NCI-H1436 (cell line): ENCODE results near the gene TSPO.

Experiments
- DNase-seq: peaks from one replicate; lab custom pipeline; 2025; lab: John Stamatoyannopoulos, UW

TSPO gene

GRCh38 chr22:43159484-43160178 is 8.3 kb downstream of the TSPO start:
- DNase-seq: no peak

- no peak for DNase-seq
These were observed 9.3 kb downstream of the TSPO start for GRCh38 chr22:43160497-43161126.

- no peak for DNase-seq
These were observed 11.2 kb downstream of the TSPO start for GRCh38 chr22:43162412-43163150.

- no peak for DNase-seq
These were observed 12.0 kb downstream of the TSPO start for GRCh38 chr22:43163241-43163795.

GRCh38 chr22:43164636-43165035 is 13.3 kb downstream of the TSPO start:
- no peak for DNase-seq

GRCh38 chr22:43166132-43166930 is 15.0 kb downstream of the TSPO start:
- no peak for DNase-seq

- no peak for DNase-seq
These were observed 15.7 kb downstream of the TSPO start for GRCh38 chr22:43167001-43167589.

- no peak for DNase-seq
These were observed 17.3 kb downstream of the TSPO start for GRCh38 chr22:43168471-43169309.

- no peak for DNase-seq
These were observed 18.2 kb downstream of the TSPO start for GRCh38 chr22:43169310-43170130.

- no peak for DNase-seq
These were observed 18.7 kb downstream of the TSPO start for GRCh38 chr22:43170131-43170480.

GRCh38 chr22:43171019-43171491 is 19.7 kb downstream of the TSPO start:
- DNase-seq: no peak

- DNase-seq: no peak
These were observed 20.2 kb downstream of the TSPO start for GRCh38 chr22:43171607-43172006.

- DNase-seq: no peak
These were observed 20.8 kb downstream of the TSPO start for GRCh38 chr22:43172191-43172590.

- DNase-seq: no peak
These were observed 22.2 kb downstream of the TSPO start for GRCh38 chr22:43173566-43173965.

- DNase-seq: no peak
These were observed 22.8 kb downstream of the TSPO start for GRCh38 chr22:43173976-43174720.

- no peak for DNase-seq
These were observed 23.7 kb downstream of the TSPO start for GRCh38 chr22:43174941-43175531.

GRCh38 chr22:43176090-43176489 is 24.7 kb downstream of the TSPO start:
- DNase-seq: no peak

GRCh38 chr22:43177479-43177878 is 26.1 kb downstream of the TSPO start:
- DNase-seq: no peak
